HG02642 (cell line): ENCODE data around the gene PTGES.
"Not testable (repeated sequence)": the region's sequence is repeated elsewhere in the genome, so short reads cannot be mapped to it uniquely, and the experiment has no call there.

Experiments used
- ATAC-seq: cut with Tn5 transposase; IDR thresholded peaks from one replicate; pipeline ENCODE4 v1.9.1; 2021; ENCODE audit warnings: mild to moderate bottlenecking; ENCODE audit not compliant: unreplicated experiment, poor library complexity

PTGES gene

GRCh38 chr9:129752900-129753729 is at the start of gene PTGES:
TSS of gene PTGES (minus strand) at chr9:129753042. CDS start at chr9:129753012, 30 bp downstream.
- ATAC-seq: no peak

GRCh38 chr9:129801504-129801903 is 48.7 kb upstream of the PTGES start:
- no peak for ATAC-seq

GRCh38 chr9:129798973-129799372 is 46.1 kb upstream of the PTGES start:
- ATAC-seq: no peak

- not testable (repeated sequence) for ATAC-seq
Measured at GRCh38 chr9:129796029-129796428, 43.2 kb upstream of the PTGES start.

- ATAC-seq: no peak
Measured at GRCh38 chr9:129794549-129794948, 41.7 kb upstream of the PTGES start.

- ATAC-seq: no peak
Measured at GRCh38 chr9:129786481-129786880, 33.6 kb upstream of the PTGES start.

- no peak for ATAC-seq
Measured at GRCh38 chr9:129785866-129786265, 33.0 kb upstream of the PTGES start.

GRCh38 chr9:129784970-129785369 is 32.1 kb upstream of the PTGES start:
- ATAC-seq: not testable (repeated sequence)

- ATAC-seq: no peak
Measured at GRCh38 chr9:129783516-129784361, 30.9 kb upstream of the PTGES start.

- no peak for ATAC-seq
Measured at GRCh38 chr9:129781981-129782380, 29.1 kb upstream of the PTGES start.

GRCh38 chr9:129781131-129781530 is 28.3 kb upstream of the PTGES start:
- no peak for ATAC-seq

GRCh38 chr9:129779560-129780190 is 26.8 kb upstream of the PTGES start:
- ATAC-seq: no peak

- ATAC-seq: no peak
Measured at GRCh38 chr9:129778469-129778868, 25.6 kb upstream of the PTGES start.

- ATAC-seq: no peak
Measured at GRCh38 chr9:129777769-129778130, 24.9 kb upstream of the PTGES start.

- no peak for ATAC-seq
Measured at GRCh38 chr9:129776938-129777768, 24.3 kb upstream of the PTGES start.

- no peak for ATAC-seq
Measured at GRCh38 chr9:129776566-129776937, 23.7 kb upstream of the PTGES start.

- not testable (repeated sequence) for ATAC-seq
Measured at GRCh38 chr9:129776096-129776495, 23.3 kb upstream of the PTGES start.

- ATAC-seq: no peak
Measured at GRCh38 chr9:129775448-129775798, 22.6 kb upstream of the PTGES start.

- ATAC-seq: no peak
Measured at GRCh38 chr9:129774791-129775447, 22.1 kb upstream of the PTGES start.
